Stomach (tissue), 9 donors: ENCODE results near the gene TIMM21. TPM values are rescaled to one million over a fixed set of nuclear protein-coding genes. Genes with fewer than 3 reads are reported as not detected.

ENCODE experiments used
- DNase-seq, 2 donors: peaks; one replicate each; pipeline versions ENCODE4 v3.0.0 to v3.0.0-alpha.2; 2013 to 2019
- H3K27ac ChIP-seq, 5 donors: fragments of 200-600 bp in 4 of 5; sonication (generic) in 4 of 5; one replicate each; pipeline ENCODE4 v1.5.1; 2013 to 2019; ENCODE audit warnings: mild to moderate bottlenecking in 1 of 5, moderate library complexity in 1 of 5
- H3K27me3 ChIP-seq, 3 donors: fragments of 200-600 bp; sonication (generic); one replicate each; pipeline ENCODE4 v1.5.1; 2017 to 2019; ENCODE audit warnings: mixed run types in 1 of 3
- H3K36me3 ChIP-seq, 4 donors: fragments of 200-600 bp; sonication (generic); 1 replicate in 3 of 4; 2 replicates in 1 of 4; pipeline ENCODE4 v1.5.1; 2016 to 2019
- H3K4me1 ChIP-seq, 4 donors: fragments of 200-600 bp; sonication (generic); one replicate each; pipeline ENCODE4 v1.5.1; 2016 to 2019
- H3K4me3 ChIP-seq, 4 donors: fragments of 200-600 bp; sonication (generic) in 3 of 4; one replicate each; pipeline ENCODE4 v1.5.1; 2016 to 2019; ENCODE audit warnings: mild to moderate bottlenecking in 1 of 4
- H3K9me3 ChIP-seq, 4 donors: fragments of 200-600 bp; sonication (generic); one replicate each; pipeline ENCODE4 v1.5.1; 2016 to 2019
- CTCF ChIP-seq, 7 experiments: fragments of 450-650 bp in 4 of 7; fragments of 200-600 bp in 3 of 7; sonication (generic) in 3 of 7; IDR thresholded peaks; one replicate each; pipeline ENCODE4 v1.5.1; 2016 to 2019; ENCODE audit warnings: antibody characterized with exemption in 7 of 7, control low read depth in 2 of 7, mild to moderate bottlenecking in 1 of 7
- EP300 ChIP-seq: sonication (generic); formaldehyde crosslinking; IDR thresholded peaks from one replicate; pipeline ENCODE4 v1.6.1; 2017; ENCODE audit warnings: antibody characterized with exemption
- POLR2A ChIP-seq, 4 donors: fragments of 450-650 bp; IDR thresholded peaks; one replicate each; pipeline ENCODE4 v1.6.1; 2016; ENCODE audit warnings: antibody characterized with exemption in 4 of 4, control low read depth in 2 of 4, mild to moderate bottlenecking in 1 of 4, moderate library complexity in 1 of 4
- POLR2AphosphoS5 ChIP-seq, 3 donors: sonication (generic); formaldehyde crosslinking; IDR thresholded peaks; one replicate each; pipeline ENCODE4 v1.6.1; 2016; ENCODE audit warnings: antibody characterized with exemption in 3 of 3
- WGBS, 5 donors: extraction: QIAGEN DNeasy Blood & Tissue Kit in 3 of 5; methylation state at CpG; one replicate each; pipeline versions ENCODE4 v1.1.5 to v1.1.7; 2013 to 2018; 5-methylcytosine and 5-hydroxymethylcytosine counted together
- intact Hi-C: fragments of 100-400 bp; cut with DNase I; formaldehyde crosslinking; loops from one replicate; pipeline ENCODE4 v1.15.1; 2023; ENCODE audit warnings: low total_unique reads
- polyA plus RNA-seq, 3 donors: library from polyadenylated mRNA; stranded (reverse); fragments of 200-250 nt; gene quantifications; one replicate each; pipeline ENCODE4 v1.2.3, GENCODE V29; 2013
- total RNA-seq, 5 donors: library from RNA; depleted of rRNA; stranded (reverse); fragments of >200 nt; gene quantifications; one replicate each; pipeline versions ENCODE4 v1.1.0 to v1.2.3, GENCODE V29; 2014 to 2016
- donor health status: healthy with polysubstance abuse.
- donor health status: Bipolar disorder and iron deficiency.
- donor health status: healthy.

Gene TIMM21
- total and polyA plus RNA-seq, 8 donors, result 5.8 to 99.1 (median 13.8) TPM; not detected in 1

GRCh38 chr18:74139888-74140287 is 8.4 kb upstream of the TIMM21 start:
- no peak overlapping the region for H3K27ac ChIP-seq
- H3K27me3 ChIP-seq, result peaks cover 0 to 6% (median 0%) of the 10 kb centered on the region in 3 donors
- no peaks in the 10 kb centered on the region for H3K4me1 ChIP-seq
- no peak for TF ChIP-seq EP300
- no peak for TF ChIP-seq POLR2A (IDR thresholded peaks at IDR 0.05)
- no peak for TF ChIP-seq POLR2AphosphoS5 (IDR thresholded peaks at IDR 0.05)
- no peak for TF ChIP-seq CTCF (IDR thresholded peaks at IDR 0.05)
- no peak for DNase-seq
- intact Hi-C loops, result no loop called here
- WGBS, 5 donors, result 55 to 71% (median 64%) methylated on average over 3 of the region's 3 CpGs
- no peaks in the 10 kb centered on the region for H3K9me3 ChIP-seq
- no peak overlapping the region for H3K4me3 ChIP-seq
- no peaks in the 10 kb centered on the region for H3K36me3 ChIP-seq

- 66 to 77% (median 69%) methylated on average over 1 of the region's 1 CpG for WGBS, 5 donors
- TF ChIP-seq POLR2A (IDR thresholded peaks at IDR 0.05), result no peak
- no peak for TF ChIP-seq EP300
- no peak for TF ChIP-seq POLR2AphosphoS5 (IDR thresholded peaks at IDR 0.05)
- no peak for TF ChIP-seq CTCF (IDR thresholded peaks at IDR 0.05)
- intact Hi-C loops, result no loop called here
Measured at GRCh38 chr18:74140582-74140981, 7.7 kb upstream of the TIMM21 start.

GRCh38 chr18:74141667-74142066 is 6.7 kb upstream of the TIMM21 start:
- 84 to 100% (median 90%) methylated on average over 2 of the region's 2 CpGs for WGBS, 5 donors
- intact Hi-C loops, result no loop called here
- peaks cover 0 to 3% (median 1%) of the 10 kb centered on the region in 4 donors for H3K4me1 ChIP-seq

More at GRCh38 chr18:74140582-74140981, 7.7 kb upstream of the TIMM21 start:
- H3K36me3 ChIP-seq, result no peaks in the 10 kb centered on the region
- H3K9me3 ChIP-seq, result no peaks in the 10 kb centered on the region
- DNase-seq, result no peak
- peaks cover 0 to 6% (median 0%) of the 10 kb centered on the region in 3 donors for H3K27me3 ChIP-seq
- H3K27ac ChIP-seq, result no peak overlapping the region
- no peak overlapping the region for H3K4me3 ChIP-seq
- H3K4me1 ChIP-seq, result no peaks in the 10 kb centered on the region

GRCh38 chr18:74142252-74142651 is 6.1 kb upstream of the TIMM21 start:
- H3K4me1 ChIP-seq, result peaks cover 0 to 8% (median 7%) of the 10 kb centered on the region in 4 donors
- 61 to 77% (median 72%) methylated on average over 2 of the region's 2 CpGs for WGBS, 5 donors
- H3K9me3 ChIP-seq, result no peaks in the 10 kb centered on the region
- no peak for DNase-seq
- H3K36me3 ChIP-seq, result no peaks in the 10 kb centered on the region
- TF ChIP-seq POLR2A (IDR thresholded peaks at IDR 0.05), result no peak
- no peak for TF ChIP-seq EP300
- TF ChIP-seq POLR2AphosphoS5 (IDR thresholded peaks at IDR 0.05), result no peak
- TF ChIP-seq CTCF (IDR thresholded peaks at IDR 0.05), result no peak
- H3K4me3 ChIP-seq, result no peak overlapping the region
- no peak overlapping the region for H3K27ac ChIP-seq
- H3K27me3 ChIP-seq, result peaks cover 0 to 6% (median 0%) of the 10 kb centered on the region in 3 donors
- intact Hi-C loops, result no loop called here

More at GRCh38 chr18:74141667-74142066, 6.7 kb upstream of the TIMM21 start:
- Histone ChIP-seq H3K27me3 (peaks cover 0 to 6% (median 0%) of the 10 kb centered on the region in 3 donors), H3K36me3 (no peaks in the 10 kb centered on the region), H3K4me3 (no peak overlapping the region), H3K9me3 (no peaks in the 10 kb centered on the region), H3K27ac (no peak overlapping the region)
- no peak for DNase-seq
- no peak for TF ChIP-seq POLR2A (IDR thresholded peaks at IDR 0.05)
- no peak for TF ChIP-seq POLR2AphosphoS5 (IDR thresholded peaks at IDR 0.05)
- no peak for TF ChIP-seq CTCF (IDR thresholded peaks at IDR 0.05)
- TF ChIP-seq EP300, result no peak
